ENCODE results near the gene NFATC3.

Gene NFATC3

GRCh38 chr16:68252383-68252782 lies 167.2 kb downstream of the NFATC3 start:
- no peak for DNase-seq

DNA sequence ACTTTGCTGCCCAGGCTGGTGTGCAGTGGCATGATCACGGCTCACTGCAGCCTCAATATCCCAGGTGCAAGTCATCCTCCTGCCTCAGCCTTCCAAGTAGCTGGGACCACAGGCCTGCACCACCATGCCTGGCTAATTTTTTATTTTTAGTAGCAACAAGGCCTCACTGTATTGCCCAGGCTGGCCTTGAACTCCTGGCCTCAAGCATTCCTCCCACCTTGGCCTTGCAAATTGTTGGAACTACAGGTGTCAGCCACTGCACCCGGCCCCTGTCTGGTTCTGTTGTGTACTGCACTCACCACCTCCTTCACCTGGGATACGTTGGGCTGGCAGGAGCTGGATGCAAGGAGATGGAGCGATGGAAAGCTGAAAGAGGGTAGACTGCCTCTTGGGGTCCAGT lies 168.6 kb downstream of the NFATC3 start:
- no peak for DNase-seq

GRCh38 chr16:68255712-68256111 lies 170.5 kb downstream of the NFATC3 start:
- DNase-seq = no peak

DNA sequence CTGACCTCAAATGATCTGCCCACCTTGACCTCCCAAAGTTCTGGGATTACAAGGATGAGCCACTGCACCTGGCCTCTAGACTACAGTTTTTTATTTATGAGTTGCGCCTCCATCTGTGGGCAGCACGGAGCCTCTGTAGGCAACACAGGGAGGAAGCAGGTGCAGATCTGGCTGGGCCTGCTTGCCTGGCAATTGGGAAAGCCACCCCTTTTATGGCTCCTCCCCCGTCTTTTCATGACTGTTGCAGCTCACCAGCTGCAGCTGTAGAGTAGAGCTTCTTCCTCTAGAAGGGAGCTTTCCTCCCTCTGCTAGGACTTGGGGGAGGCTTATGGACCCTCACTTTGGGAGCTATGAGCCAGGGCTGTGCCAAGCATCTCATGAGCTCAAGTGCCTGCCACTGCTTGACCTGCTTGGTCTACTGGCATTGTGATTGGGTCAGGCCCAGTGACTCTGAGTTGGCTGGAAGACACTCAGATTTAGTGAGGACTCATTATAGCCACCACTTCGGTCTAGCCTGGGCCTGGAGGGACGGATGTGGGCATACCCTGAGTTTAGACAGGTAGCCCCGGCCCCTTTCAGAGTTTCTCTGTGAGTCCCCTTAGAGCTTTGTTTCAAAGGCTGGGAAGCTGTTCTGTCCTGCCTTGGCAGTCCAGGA lies 172.2 kb downstream of the NFATC3 start:
- DNase-seq = peak; percentile 53

GRCh38 chr16:68257906-68258800 lies 173.0 kb downstream of the NFATC3 start:
- peak; percentile 88 for DNase-seq

DNA sequence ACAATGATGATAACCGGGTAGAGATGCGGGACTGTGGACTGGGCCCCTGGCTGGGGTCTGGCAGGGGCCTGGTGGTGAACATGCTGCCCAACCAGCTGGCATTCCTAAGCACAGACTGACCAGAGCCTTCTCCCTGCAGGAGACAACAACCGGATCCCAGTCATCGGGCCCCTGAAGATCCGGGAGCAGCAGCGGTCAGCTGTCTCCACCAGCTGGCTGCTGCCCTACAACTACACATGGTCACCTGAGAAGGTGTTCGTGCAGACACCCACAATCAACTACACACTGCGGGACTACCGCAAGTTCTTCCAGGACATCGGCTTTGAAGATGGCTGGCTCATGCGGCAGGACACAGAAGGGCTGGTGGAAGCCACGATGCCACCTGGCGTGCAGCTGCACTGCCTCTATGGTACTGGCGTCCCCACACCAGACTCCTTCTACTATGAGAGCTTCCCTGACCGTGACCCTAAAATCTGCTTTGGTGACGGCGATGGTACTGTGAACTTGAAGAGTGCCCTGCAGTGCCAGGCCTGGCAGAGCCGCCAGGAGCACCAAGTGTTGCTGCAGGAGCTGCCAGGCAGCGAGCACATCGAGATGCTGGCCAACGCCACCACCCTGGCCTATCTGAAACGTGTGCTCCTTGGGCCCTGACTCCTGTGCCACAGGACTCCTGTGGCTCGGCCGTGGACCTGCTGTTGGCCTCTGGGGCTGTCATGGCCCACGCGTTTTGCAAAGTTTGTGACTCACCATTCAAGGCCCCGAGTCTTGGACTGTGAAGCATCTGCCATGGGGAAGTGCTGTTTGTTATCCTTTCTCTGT lies 174.0 kb downstream of the NFATC3 start:
- no peak for DNase-seq

DNA sequence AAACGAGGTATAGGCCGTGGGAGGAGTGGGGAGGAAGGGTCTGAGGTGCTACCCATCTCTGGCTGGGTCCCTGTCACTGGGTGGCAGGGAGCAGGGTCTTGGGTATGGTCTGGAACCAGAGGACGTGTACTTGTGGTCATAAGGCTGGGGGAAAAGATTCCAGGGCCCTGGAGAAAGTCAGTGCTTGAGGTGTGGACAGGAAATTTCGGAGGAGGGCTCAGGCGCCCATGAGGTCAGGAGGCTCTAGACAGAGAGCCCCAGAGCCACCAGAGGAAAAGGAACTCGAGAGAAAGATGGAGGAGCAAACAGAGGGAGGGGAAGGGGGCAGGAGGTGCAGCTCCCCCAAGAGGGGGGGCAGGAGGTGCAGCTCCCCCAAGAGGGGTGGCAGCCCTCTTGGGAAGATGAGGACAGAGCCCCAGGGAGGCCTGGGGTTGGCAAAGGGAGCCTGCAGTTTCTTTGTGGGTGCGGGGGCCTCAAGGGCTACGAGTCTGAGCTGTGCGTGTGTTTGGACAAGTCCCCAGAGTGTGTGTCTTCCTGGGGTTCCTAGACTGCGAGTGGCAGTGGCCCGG lies 178.5 kb downstream of the NFATC3 start:
- no peak for DNase-seq

DNA sequence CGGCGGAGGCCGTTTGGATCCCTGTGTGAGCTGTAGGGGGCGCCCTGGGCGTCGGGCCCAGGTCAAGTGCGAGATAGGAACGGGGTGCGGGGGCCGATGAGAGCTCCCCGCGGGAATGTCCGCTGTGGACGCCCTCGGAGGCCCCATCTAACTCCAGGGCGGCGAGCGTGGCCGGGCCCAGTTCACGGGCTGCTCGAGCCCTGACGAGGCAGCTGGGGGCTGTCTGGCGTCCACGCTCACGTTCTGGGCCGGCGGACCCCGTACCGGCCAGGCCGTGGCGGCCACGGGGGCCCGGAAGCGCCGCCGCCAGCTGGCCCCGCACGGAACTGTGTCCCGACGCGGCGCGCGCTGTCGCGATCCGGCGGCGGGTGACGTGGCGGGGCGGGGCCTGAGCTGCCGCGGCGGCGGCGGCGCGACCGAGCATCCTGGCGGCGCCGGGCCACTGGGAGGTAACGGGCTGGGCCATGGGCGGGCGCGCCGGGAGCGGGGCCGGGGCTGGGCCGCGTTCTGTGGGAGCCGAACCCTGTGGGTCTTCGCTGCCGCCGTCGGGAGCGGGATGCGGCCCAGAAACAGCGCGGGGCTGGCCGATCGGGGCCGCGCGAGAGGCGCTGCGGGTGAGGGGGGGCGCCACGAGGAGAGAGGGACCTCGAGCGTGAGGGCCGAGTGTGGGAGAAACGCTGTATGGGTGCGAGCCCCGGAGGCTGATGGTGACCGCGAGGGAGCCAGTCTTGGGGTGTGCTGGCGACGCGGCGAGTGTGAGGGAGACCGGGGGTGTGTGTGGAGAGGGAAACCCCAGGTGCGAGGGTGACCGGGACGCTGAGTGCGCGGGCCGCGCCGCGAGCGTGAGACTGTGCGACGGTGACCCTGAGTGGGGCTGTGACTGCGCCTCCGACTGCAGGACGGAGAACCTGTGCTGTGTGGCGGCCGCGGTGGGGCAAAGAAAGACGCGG lies 179.2 kb downstream of the NFATC3 start, which contains the start of gene SLC7A6:
SLC7A6 (plus strand) TSS at position 399 of the 950 bp plus-strand sequence. CDS start 10,201 bp downstream, outside the sequence.
- peak; percentile 88 for DNase-seq

DNA sequence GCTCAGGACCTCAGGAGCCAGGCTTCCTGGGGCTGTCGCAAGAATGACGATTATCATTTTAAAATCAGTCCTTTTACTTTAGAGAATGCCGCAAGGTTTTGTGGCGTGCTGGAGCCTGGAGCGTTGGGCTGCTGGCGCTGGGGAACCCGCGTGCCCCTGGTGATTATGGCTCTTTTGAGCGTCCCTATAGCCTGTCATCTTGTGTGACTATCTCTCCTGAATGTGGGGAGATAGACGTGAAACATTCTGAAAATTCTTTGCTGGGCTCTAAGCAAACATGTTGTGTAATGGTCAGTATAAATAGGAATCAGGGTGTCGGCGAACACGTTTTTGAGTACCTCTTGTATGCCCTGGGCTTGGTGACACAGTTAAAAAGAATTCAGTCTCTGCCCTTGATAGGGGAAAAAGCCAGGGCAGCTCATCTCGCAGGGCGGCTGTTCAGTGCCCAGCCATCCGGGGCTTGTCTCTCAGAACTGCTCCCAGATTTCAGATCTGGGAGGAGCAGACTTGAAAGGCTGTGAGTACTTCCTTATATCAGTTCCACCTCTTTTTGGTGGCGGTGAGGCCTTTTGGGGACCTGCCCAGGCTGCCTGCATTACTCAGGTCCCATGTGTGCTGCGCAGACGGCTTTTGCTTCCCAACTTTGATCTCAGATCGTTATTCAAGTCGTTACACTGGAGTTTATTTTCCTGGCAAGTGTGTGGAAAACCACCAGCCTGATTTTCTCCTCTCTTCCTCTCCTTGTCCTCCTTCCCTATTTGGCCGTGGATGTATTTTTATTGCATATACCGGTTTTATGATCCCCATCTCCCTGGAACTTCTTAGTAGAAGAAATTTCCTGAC lies 180.1 kb downstream of the NFATC3 start:
- DNase-seq = peak; percentile 80

DNA sequence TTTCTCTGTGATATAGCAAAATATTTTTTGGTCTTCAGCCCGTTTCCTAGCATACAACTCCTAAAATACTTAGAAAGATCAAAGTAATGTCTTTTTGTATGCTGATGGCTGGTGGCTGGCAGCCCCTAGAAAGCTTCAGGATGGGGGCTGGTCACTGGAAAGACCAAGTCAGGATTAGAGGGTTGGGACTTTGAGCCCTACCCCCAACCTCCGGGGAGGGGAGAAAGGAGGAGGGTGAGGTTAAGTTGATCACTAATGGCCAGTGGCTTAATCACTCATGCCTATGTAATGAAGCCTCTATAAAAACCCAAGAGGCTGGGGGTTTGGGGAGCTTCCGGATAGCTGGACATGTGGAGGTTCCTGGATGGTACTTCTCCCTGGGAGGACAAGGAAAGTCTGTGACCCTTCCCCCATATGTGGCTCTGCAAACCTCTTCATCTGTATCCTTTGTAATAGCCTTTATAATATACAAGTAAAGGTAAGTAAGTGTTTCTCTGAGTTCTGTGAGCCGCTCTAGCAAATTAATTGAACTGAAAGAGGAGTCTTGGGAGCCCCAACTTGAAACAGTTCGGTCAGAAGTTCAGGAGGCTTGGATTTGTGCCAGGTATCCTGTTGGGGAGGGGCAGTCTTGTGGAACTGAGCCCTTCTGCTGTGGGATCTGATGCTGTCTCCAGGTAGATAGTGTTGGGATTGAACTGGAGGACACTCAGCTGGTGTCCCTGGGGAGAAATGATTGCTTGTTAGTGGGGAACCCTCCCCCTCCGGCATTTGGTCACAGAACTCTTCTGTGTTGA lies 182.6 kb downstream of the NFATC3 start:
- DNase-seq = peak; percentile 61

DNA sequence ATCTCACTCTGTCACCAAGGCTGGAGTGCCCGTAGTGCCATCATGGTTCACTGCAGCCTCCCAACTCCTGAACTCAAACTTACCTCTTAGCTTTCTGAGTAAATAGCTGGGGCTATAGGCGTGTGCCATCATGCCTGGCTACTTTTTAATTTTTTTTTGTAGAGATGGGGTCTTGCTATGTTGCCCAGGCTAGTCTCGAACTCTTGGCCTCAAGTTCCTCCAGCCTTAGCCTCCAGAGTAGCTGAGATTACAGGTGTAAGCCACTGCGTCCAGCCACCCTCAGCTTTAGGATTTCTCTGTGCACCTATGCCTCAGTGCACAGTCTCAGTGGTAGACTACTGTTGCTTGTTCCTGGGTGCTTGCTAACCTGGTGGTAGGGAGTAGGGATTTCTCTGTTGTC lies 184.6 kb downstream of the NFATC3 start:
- no peak for DNase-seq

DNA sequence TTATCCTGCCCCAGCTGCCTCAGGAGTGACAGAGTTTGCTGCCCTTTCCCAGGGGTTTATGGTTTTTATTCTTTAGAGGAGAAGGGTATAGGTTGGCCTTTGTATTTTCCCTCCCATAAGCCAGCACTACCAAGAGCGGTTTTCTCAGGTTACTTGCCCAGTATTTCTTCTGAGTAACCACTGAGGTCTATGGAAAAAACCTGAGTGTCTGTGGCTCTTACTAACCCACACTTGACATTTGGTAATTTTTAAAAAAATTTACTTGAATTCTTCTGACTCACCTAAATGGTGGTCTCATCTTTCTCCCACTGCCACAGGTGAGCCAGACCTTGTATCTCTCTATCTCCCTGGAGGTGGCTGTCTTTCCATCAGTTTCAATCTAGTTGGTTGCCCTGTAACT lies 185.2 kb downstream of the NFATC3 start:
- DNase-seq = no peak

DNA sequence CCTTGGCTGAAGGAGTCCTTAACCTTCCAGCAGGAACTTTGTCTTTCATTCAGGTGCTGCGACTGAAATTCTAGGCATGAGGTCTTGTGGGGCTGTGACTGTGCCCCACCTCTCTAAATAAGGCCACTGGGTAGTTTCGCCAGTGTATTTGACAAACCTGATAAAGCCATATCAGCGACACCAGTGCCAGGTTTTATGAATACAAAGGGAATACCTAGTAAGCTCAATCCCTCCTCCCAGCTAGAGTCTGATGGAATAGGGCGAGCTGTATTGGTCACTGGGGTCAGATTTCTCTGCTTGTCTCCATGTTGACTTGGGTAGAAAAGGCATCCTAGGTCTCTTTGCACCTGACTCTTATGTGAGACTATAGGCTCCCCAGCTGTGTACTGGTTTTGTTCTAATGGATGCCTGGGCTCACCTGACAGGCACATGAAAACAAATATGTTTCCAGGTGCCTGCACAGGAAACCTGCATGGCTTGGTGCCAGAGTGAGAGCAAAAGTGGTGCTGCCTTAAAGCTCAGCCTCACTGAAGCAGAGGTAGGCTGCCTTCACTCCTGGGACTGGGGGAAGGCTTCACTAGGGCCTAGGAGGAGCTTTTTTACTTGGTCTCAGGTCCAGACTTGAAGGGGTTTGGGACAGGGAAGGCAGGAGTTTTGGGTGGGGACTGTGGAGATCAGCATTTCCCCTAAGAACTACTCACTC lies 187.5 kb downstream of the NFATC3 start:
- DNase-seq = no peak

DNA sequence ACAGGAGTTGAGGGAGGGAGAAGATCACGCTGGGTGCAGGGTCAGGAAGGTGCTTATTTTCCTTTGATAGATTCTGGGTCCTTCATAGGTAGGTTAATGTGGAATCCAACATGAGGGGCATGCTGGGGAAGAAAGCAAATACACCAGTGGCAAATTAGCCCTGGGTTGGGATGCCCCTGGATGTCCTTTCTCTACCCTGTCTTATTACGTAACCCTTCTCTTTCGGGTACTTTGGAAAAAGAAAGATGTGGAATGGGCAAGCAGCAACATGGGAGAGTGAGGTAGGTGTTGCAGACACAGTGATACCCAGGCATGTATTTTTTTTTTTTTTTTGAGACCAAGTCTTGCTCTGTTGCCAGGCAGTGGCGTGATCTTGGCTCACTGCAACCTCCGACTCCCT lies 188.3 kb downstream of the NFATC3 start:
- DNase-seq = no peak

DNA sequence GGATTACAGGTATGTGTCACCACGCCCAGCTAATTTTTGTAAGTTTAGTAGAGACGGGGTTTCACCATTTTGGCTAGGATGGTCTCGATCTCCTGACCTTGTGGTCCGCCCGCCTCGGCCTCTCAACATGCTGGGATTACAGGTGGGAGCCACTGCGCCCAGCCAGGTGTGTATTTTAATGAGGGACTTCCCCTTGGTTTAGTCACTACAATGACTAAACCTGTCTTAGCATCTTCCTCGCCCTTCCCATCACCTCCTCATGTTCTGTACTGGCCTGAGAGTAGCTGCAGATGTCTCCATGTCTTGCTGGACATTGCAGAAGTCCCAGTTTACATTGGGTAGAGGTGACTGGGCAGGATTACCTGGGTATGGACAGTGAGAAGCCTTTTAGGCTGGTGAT lies 188.7 kb downstream of the NFATC3 start:
- no peak for DNase-seq

DNA sequence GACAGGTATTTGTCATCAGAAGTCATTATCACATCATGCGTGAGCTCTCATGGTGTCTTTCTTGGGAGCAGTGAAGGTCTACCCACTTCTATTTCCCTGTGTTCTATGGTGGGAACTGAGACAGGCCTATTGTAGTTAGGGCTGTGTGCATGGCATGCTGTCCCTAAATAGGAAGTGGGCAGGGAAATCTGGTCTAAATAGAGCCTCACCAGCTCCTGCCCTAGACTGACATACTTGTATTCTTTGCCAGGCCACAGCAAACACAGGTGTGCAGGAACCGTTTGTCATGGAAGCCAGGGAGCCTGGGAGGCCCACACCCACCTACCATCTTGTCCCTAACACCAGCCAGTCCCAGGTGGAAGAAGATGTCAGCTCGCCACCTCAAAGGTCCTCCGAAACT lies 189.3 kb downstream of the NFATC3 start:
- DNase-seq = no peak

DNA sequence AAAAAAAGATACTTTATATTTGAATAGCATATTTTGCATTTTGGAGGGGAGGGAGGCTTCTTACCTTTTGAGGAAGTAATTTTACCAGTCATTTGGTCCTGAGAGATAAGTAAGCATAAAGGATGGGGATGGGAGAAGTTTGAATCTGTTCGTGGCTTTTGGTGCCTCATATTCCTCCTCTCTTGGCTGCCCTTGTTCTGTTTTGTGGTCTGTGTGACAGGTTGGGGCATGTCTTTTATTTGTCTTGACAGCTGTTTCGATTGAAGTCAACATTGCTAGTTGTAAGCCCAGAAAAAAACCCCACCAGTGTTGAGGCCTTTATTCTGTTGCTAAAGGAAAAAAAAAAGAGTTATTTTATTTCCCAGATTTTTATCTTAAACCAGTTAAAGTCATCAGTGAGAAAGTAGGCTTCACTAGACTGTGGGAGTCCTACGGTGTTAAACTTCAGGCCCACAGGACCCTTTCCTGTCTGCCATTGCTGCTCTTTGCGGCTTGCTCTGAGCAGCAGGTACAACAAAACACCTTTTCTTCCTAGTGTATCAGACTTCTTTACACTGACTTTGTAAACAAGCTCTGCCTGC lies 190.5 kb downstream of the NFATC3 start:
- DNase-seq = peak; percentile 28

DNA sequence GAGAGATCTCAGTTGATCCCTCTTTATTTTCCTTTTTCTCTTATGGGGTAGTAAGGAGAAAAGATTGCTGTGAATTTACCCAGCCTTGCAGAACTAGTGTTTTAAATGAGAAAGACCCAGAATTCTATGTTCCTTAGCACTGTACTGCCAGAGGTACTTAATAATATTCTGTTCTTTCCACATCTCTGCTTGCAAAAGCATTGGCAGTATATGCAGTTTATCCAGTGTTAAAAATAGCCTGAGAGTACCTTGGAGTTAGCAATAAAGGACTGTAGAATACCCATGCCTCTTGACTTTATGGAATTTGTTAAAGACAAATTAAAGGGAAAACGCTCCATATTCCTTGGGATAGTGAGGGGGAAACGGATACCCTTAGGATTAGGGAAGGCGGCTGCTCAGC lies 191.1 kb downstream of the NFATC3 start:
- no peak for DNase-seq

Measured in eye (tissue), 1 donor.